ENCODE measurements around the gene MAP3K5. TPM values are rescaled to one million over a fixed set of nuclear protein-coding genes. Genes with fewer than 3 reads are reported as not detected.

MAP3K5 gene
- total RNA-seq, 5 donors from 2014 or later (not counting 1 experiment from before 2014, with no cell fraction given), result 17.8 to 29.2 (median 20.6) TPM

DNA sequence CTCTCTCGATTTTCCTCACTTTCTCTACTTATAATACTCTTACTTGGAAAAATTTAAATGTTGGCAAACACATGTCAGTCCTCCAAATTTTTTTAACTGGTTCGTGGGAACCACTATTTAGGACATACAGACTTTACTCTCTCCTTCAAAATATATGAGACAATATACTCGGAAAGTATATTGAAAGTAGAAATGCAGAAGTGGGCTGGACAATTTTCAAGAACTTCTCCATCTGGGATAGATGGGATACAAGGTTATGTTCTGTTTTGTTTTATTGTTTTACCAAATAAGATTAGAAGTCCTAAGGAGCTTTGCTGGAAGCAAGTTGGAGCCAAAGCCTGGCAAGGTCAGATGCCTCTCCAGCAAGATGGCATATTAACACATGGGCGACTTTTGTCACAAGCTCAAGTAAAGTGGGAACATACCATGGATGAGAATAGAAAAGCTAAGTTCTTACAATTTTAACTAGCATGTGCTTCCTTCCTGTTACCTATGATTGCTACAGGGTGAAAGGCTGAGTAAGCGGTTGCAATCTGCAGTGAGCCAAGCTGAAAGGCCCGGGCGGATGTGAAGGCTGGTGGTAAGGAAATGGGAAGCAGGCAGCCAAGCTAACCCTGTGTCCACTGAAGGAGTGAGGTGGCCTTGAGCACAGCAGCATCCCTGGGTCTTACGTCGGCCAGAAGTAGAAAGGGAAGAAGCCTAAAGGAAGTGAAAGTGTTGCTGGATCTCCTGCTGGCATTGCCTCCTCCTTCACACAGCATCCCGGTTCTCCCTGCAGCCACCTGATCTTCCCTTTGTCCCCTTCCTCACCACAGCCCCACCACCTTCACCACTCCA is 7.1 kb downstream of the MAP3K5 start:
- H3K36me3 Mint-ChIP-seq, result peaks cover 15% of the 10 kb centered on the region
- H3K9me3 ChIP-seq, result no peaks in the 10 kb centered on the region
- ChIA-PET CTCF (interaction anchor here in 1 of 2 donors (0.6 to 1.7 kb wide), 4 partner anchors 20 to 138 kb away, joined by 3 to 4 read pairs (median 3); no protein-coding TSS in a partner anchor), POLR2A (interaction anchor here in 1 of 2 donors (0.5 kb wide), 1 partner anchor 931 kb away, joined by 3 read pairs; no protein-coding TSS in a partner anchor)
- ATAC-seq (replicated peaks in 1 of 4) (peak; percentile 59 to 69 (median 68)), DNase-seq (peak in 26 of 35 experiments; percentile 15 to 59 (median 30))
- H3K4me3 Mint-ChIP-seq, result peak overlapping the region; percentile 62 to 80 (median 65)
- no peaks in the 10 kb centered on the region for H3K27me3 Mint-ChIP-seq
- H3K36me3 ChIP-seq (ENCODE audit: control insufficient read depth in 2 of 2, extremely low read depth in 1 of 2, insufficient read depth in 1 of 2, low read length in 1 of 2), result no peaks in the 10 kb centered on the region
- H3K4me1 ChIP-seq (ENCODE audit: control insufficient read depth in 1 of 2, extremely low read depth in 1 of 2, insufficient read depth in 2 of 2, low read length in 2 of 2), result peaks cover 18 to 67% of the 10 kb centered on the region in 2 experiments
- no peaks in the 10 kb centered on the region for H3K9me3 Mint-ChIP-seq
- H3K27me3 ChIP-seq (replicated peaks in 1 of 2; ENCODE audit: control insufficient read depth in 2 of 2, extremely low read depth in 1 of 2, insufficient read depth in 2 of 2, low read length in 1 of 2), result no peaks in the 10 kb centered on the region
- H3K4me3 ChIP-seq (ENCODE audit: control insufficient read depth in 1 of 2, extremely low read depth in 1 of 2, low read length in 1 of 2), result peak overlapping the region in 1 of 2 donors; percentile 20
- peak overlapping the region; percentile 88 to 93 for H3K27ac Mint-ChIP-seq
- H3K4me1 Mint-ChIP-seq, result peaks cover 80 to 85% (median 81%) of the 10 kb centered on the region in 3 donors
- H3K27ac ChIP-seq (ENCODE audit: low read length), result peak overlapping the region; percentile 73
- WGBS (ENCODE audit: insufficient coverage), result 39% methylated on average over 2 of the region's 10 CpGs

- Mint-ChIP-seq H3K9me3 (no peaks in the 10 kb centered on the region), H3K4me1 (peaks cover 79 to 85% (median 82%) of the 10 kb centered on the region in 3 donors), H3K27ac (peak overlapping the region; percentile 88 to 93), H3K4me3 (peak overlapping the region; percentile 49 to 66 (median 62)), H3K36me3 (peaks cover 15% of the 10 kb centered on the region), H3K27me3 (no peaks in the 10 kb centered on the region)
- ATAC-seq (replicated peaks in 1 of 4) (no peak), DNase-seq (no peak)
- CTCF ChIA-PET, result interaction anchor here (1.4 to 1.8 kb wide), 3 partner anchors 8 to 137 kb away, joined by 3 to 17 read pairs (median 4); partner anchors contain the start of gene MAP3K5 (in 2 of the 2)
- peaks cover 18 to 65% of the 10 kb centered on the region in 2 experiments for H3K4me1 ChIP-seq (ENCODE audit: control insufficient read depth in 1 of 2, extremely low read depth in 1 of 2, insufficient read depth in 2 of 2, low read length in 2 of 2)
- WGBS (ENCODE audit: insufficient coverage), result 95% methylated on average over 4 of the region's 8 CpGs
- POLR2A ChIA-PET, result interaction anchor here (0.5 to 0.7 kb wide), 2 partner anchors 29 to 1791 kb away, joined by 3 to 8 read pairs; no protein-coding TSS in a partner anchor
- no peak overlapping the region for H3K27ac ChIP-seq (ENCODE audit: low read length)
- no peaks in the 10 kb centered on the region for H3K36me3 ChIP-seq (ENCODE audit: control insufficient read depth in 2 of 2, extremely low read depth in 1 of 2, insufficient read depth in 1 of 2, low read length in 1 of 2)
- H3K27me3 ChIP-seq (replicated peaks in 1 of 2; ENCODE audit: control insufficient read depth in 2 of 2, extremely low read depth in 1 of 2, insufficient read depth in 2 of 2, low read length in 1 of 2), result no peaks in the 10 kb centered on the region
- H3K4me3 ChIP-seq (ENCODE audit: control insufficient read depth in 1 of 2, extremely low read depth in 1 of 2, low read length in 1 of 2), result no peak overlapping the region
- H3K9me3 ChIP-seq, result no peaks in the 10 kb centered on the region
Measured at GRCh38 chr6:136784271-136784664, 8.0 kb downstream of the MAP3K5 start.

DNA sequence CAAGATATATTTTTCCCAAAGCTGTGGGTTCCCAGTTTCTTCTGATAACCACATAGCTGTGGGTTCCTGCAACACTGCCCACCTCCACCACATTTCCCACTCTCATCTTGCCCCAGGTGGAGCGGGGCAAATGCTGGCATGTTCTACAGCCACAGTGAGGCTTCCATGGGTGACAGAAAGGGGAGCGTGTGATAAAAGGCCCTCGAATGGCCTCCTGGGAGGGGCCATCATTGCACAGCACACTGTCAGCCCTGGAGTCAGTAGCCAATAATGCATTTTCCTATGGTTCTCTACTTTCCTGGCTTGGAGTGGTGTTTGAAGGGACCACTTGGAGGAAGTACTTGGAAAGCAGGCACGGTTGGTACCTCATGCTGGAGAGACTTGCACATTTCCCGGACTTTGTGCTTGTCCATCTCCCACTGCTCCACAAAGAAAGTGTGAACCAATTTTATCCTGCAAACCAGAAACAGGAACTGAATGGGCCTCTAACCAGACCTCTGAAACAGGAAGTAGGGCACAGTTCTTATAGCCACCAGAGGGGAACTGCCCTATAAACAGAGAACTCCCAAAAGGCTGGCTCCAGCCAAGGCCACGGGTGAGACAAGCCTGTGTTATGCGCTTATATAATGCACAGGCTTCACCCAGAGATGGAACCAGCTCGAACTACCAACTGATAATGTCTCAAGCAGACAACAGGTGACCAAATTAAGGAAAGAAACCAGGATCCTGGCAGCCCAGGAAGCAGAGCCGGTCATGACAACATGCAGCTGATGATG is 8.6 kb downstream of the MAP3K5 start:
- H3K36me3 Mint-ChIP-seq, result peaks cover 14% of the 10 kb centered on the region
- ATAC-seq (replicated peaks in 1 of 4) (peak in 3 of 4 experiments; percentile 37 to 46 (median 38)), DNase-seq (peak in 3 of 35 experiments; percentile 23 to 47 (median 40))
- CTCF ChIA-PET, result interaction anchor here (1.4 to 1.8 kb wide), 3 partner anchors 9 to 137 kb away, joined by 3 to 17 read pairs (median 4); partner anchors contain the start of gene MAP3K5 (in 2 of the 2)
- peak overlapping the region; percentile 49 to 66 (median 62) for H3K4me3 Mint-ChIP-seq
- POLR2A ChIA-PET, result interaction anchor here in 1 of 2 donors (0.7 kb wide), 1 partner anchor 1790 kb away, joined by 3 read pairs; no protein-coding TSS in a partner anchor
- H3K9me3 Mint-ChIP-seq, result no peaks in the 10 kb centered on the region
- WGBS (ENCODE audit: insufficient coverage), result 67% methylated on average over 3 of the region's 9 CpGs
- Histone ChIP-seq H3K27ac (ENCODE audit: low read length) (no peak overlapping the region), H3K4me1 (ENCODE audit: control insufficient read depth in 1 of 2, extremely low read depth in 1 of 2, insufficient read depth in 2 of 2, low read length in 2 of 2) (peaks cover 18 to 60% of the 10 kb centered on the region in 2 experiments), H3K27me3 (replicated peaks in 1 of 2; ENCODE audit: control insufficient read depth in 2 of 2, extremely low read depth in 1 of 2, insufficient read depth in 2 of 2, low read length in 1 of 2) (no peaks in the 10 kb centered on the region), H3K36me3 (ENCODE audit: control insufficient read depth in 2 of 2, extremely low read depth in 1 of 2, insufficient read depth in 1 of 2, low read length in 1 of 2) (no peaks in the 10 kb centered on the region), H3K4me3 (ENCODE audit: control insufficient read depth in 1 of 2, extremely low read depth in 1 of 2, low read length in 1 of 2) (no peak overlapping the region), H3K9me3 (no peaks in the 10 kb centered on the region)
- H3K27ac Mint-ChIP-seq, result peak overlapping the region; percentile 52 to 93
- H3K4me1 Mint-ChIP-seq, result peaks cover 76 to 82% (median 76%) of the 10 kb centered on the region in 3 donors
- H3K27me3 Mint-ChIP-seq, result no peaks in the 10 kb centered on the region

GRCh38 chr6:136783021-136783420 is 9.3 kb downstream of the MAP3K5 start:
- Histone ChIP-seq H3K4me3 (ENCODE audit: control insufficient read depth in 1 of 2, extremely low read depth in 1 of 2, low read length in 1 of 2) (no peak overlapping the region), H3K9me3 (no peaks in the 10 kb centered on the region), H3K4me1 (ENCODE audit: control insufficient read depth in 1 of 2, extremely low read depth in 1 of 2, insufficient read depth in 2 of 2, low read length in 2 of 2) (peaks cover 18 to 60% of the 10 kb centered on the region in 2 experiments), H3K27ac (ENCODE audit: low read length) (no peak overlapping the region), H3K27me3 (replicated peaks in 1 of 2; ENCODE audit: control insufficient read depth in 2 of 2, extremely low read depth in 1 of 2, insufficient read depth in 2 of 2, low read length in 1 of 2) (no peaks in the 10 kb centered on the region), H3K36me3 (ENCODE audit: control insufficient read depth in 2 of 2, extremely low read depth in 1 of 2, insufficient read depth in 1 of 2, low read length in 1 of 2) (no peaks in the 10 kb centered on the region)
- 96% methylated on average over 4 of the region's 6 CpGs for WGBS (ENCODE audit: insufficient coverage)
- CTCF ChIA-PET, result interaction anchor here in 1 of 2 donors (1.8 kb wide), 1 partner anchor 9 kb away, joined by 17 read pairs; the partner anchor contains the start of gene MAP3K5
- Mint-ChIP-seq H3K27me3 (no peaks in the 10 kb centered on the region), H3K9me3 (no peaks in the 10 kb centered on the region), H3K4me3 (peak overlapping the region in 1 of 3 donors; percentile 62), H3K4me1 (peaks cover 69 to 76% (median 70%) of the 10 kb centered on the region in 3 donors), H3K27ac (peak overlapping the region; percentile 71 to 88), H3K36me3 (peaks cover 11% of the 10 kb centered on the region)
- DNase-seq (no peak), ATAC-seq (replicated peaks in 1 of 4) (no peak)
- POLR2A ChIA-PET, result interaction anchor here in 1 of 2 donors (0.7 kb wide), 1 partner anchor 78 kb away, joined by 3 read pairs; no protein-coding TSS in a partner anchor

DNA sequence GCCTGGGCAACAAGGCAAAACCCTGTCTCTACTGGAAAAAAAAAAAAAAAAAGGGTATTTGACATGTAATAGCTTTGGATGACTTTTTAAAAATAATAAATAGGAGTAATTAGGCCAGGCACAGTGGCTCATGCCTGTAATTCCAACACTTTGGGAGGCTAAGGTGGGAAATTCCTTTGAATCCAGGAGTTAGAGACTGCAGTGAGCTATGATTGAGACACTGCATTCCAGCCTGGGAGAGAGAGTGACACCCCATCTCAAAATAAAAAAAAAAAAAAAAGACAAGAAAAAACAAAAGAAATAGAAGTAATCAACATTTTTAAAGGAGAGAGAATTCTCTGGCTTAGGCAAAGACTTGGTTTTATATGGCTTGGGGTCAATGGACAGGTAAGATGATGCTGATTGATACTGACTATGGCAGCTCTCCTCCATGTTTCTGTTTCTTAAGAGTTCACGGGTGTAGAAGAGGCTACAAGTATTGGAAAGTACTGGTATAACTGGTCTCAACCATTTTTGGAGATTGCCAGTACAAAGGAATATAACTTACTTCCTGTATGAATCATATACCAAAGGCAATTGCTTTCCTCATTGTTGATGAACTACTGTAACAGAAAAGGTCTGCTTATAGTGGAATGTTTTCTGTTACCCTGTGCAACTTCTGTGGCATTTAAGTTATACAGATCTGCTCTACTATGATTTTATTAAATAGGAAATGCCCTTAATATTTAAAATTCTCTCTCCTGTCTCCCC is 10.1 kb downstream of the MAP3K5 start:
- WGBS (ENCODE audit: insufficient coverage), result no CpG with 5 or more reads among the region's 1 CpG
- no peaks in the 10 kb centered on the region for H3K27me3 ChIP-seq (replicated peaks in 1 of 2; ENCODE audit: control insufficient read depth in 2 of 2, extremely low read depth in 1 of 2, insufficient read depth in 2 of 2, low read length in 1 of 2)
- H3K4me3 Mint-ChIP-seq, result peak overlapping the region in 2 of 3 donors; percentile 20 to 42
- no peaks in the 10 kb centered on the region for H3K27me3 Mint-ChIP-seq
- no peaks in the 10 kb centered on the region for H3K9me3 Mint-ChIP-seq
- peaks cover 18 to 53% of the 10 kb centered on the region in 2 experiments for H3K4me1 ChIP-seq (ENCODE audit: control insufficient read depth in 1 of 2, extremely low read depth in 1 of 2, insufficient read depth in 2 of 2, low read length in 2 of 2)
- no peak for DNase-seq
- peaks cover 62 to 70% (median 68%) of the 10 kb centered on the region in 3 donors for H3K4me1 Mint-ChIP-seq
- no peak overlapping the region for H3K4me3 ChIP-seq (ENCODE audit: control insufficient read depth in 1 of 2, extremely low read depth in 1 of 2, low read length in 1 of 2)
- H3K27ac Mint-ChIP-seq, result peak overlapping the region; percentile 71 to 88
- CTCF ChIA-PET, result interaction anchor here (0.7 to 1.2 kb wide), 8 partner anchors 8 to 1083 kb away, joined by 3 to 7 read pairs (median 4); partner anchors contain the start of gene MAP3K5 (in 1 of the 2)
- H3K36me3 Mint-ChIP-seq, result peaks cover 11% of the 10 kb centered on the region
- POLR2A ChIA-PET, result interaction anchor here (0.7 kb wide), 2 partner anchors 67 to 79 kb away, joined by 3 to 4 read pairs; no protein-coding TSS in a partner anchor
- no peaks in the 10 kb centered on the region for H3K9me3 ChIP-seq
- H3K36me3 ChIP-seq (ENCODE audit: control insufficient read depth in 2 of 2, extremely low read depth in 1 of 2, insufficient read depth in 1 of 2, low read length in 1 of 2), result no peaks in the 10 kb centered on the region
- peak; percentile 56 to 73 (median 63) for ATAC-seq (replicated peaks in 1 of 4)
- no peak overlapping the region for H3K27ac ChIP-seq (ENCODE audit: low read length)
